Activated CD4-positive, CD25-positive, alpha-beta regulatory T cell (primary cell): ENCODE measurements around the gene MSANTD7.
A peak's percentile ranks its signal among the peaks of the same experiment; 100 is the strongest.
"Not testable (repeated sequence)": the region's sequence is repeated elsewhere in the genome, so short reads cannot be mapped to it uniquely, and the experiment has no call there.

Source experiments
- DNase-seq, 4 experiments: peaks; one replicate each; lab custom pipeline; 2025; lab: John Stamatoyannopoulos, UW

The MSANTD7 gene

DNA sequence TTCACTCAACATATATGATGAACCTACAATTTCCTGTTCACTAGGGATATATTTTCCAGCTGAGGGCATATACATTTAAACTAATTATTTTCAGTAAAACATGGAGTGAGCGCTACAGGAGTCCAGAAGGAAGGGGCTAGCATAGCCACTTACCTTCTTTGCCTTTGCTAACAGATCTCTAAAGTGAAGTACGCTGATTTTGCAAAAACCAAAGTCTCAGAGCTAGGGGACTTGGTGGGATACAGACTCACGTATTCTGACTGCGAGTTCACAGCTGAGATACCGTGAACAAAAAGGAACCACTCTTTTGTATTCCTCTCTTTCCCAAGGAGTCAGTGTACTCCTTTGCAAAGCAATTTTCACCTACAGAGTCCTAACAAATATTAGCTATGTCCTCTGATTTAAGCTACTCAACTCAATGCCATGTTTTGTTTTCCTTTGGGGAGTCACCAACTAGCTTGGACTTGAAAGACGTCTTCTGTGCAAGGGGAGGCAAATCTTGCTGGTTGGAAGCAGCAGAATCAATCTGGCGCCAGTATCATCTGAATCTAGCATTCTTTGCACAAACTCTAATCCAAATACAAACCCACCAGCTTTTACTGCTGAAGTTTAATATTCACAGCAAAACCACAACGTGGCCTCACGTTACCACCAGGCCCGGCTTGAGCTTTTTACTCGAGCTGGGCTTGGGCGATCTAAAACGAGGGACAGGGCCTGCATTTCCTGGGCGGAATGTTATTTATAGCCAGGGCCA, 926 bp upstream of the MSANTD7 start:
- DNase-seq, result no peak

DNA sequence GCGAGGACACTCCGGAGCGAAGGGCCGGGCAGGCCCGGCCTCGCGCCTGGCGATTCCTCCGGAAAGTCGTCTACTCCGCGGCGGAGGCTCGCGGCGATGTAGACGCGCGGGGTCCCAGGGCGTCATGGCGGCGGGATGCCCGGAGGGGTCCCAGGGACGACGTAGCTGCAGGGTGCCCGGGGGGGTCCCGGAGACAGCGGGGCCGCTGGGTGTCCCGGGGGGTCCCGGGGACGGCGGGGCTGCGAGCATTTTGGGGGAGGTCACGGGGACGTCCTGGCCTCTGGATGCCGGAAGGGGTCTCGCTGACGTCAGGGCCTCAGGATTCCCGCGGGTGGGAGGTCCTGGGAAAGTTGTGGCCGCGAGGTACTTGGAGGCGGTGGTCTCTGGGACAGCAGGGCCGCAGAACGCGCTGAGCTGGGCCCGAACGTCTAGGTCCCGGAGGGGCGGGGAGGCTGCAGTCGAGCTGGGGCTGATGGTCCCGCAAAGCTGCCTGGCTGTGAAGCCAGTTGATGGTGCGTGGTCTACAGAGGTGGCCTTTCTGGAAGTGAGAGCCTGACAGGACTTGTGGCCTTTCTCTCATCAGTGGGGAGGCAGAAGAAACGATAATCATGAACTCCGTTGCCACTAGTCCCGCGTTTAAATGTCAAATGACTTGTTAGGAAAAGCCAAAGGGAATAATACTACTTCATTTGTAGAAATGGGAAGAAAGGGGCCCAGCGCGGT, 637 bp downstream of the MSANTD7 start:
- peak in 2 of 4 experiments; percentile 5 to 22 for DNase-seq

DNA sequence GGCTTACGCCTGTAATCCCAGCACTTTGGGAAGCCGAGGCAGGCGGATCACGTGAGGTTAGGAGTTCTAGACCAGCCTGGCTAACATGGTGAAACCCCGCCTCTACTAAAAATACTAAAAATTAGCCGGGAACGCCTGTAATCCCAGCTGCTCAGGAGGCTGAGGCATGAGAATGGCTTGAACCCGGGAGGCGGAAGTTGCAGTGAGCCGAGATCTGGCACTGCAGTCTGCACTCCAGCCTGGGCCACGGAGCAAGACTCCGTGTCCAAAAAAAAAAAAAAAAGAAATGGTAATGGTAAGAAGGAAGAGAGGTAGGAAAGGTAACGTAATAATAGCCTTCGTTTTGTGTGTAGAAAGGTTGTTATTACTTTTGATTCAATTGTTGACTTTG, 1.2 kb downstream of the MSANTD7 start:
- no peak for DNase-seq

DNA sequence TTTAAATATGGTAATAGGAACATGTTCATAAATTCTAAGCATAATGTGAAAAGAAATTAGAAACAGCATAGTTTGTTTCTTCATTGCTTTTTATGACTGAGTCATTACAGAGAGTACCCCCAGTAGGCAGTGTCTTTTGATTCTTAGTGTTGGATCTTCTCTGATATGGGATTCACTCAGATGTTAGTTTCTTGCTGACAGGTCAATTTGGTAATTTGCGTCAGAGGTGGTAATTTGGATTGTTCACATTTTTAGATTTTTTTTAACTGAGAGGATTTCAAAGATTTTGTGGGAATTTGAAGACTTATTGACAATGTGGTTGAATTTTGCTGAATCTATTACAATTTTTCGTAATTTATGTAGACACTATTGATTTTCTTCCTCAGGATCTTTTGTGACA, 2.1 kb downstream of the MSANTD7 start:
- DNase-seq, result no peak

DNA sequence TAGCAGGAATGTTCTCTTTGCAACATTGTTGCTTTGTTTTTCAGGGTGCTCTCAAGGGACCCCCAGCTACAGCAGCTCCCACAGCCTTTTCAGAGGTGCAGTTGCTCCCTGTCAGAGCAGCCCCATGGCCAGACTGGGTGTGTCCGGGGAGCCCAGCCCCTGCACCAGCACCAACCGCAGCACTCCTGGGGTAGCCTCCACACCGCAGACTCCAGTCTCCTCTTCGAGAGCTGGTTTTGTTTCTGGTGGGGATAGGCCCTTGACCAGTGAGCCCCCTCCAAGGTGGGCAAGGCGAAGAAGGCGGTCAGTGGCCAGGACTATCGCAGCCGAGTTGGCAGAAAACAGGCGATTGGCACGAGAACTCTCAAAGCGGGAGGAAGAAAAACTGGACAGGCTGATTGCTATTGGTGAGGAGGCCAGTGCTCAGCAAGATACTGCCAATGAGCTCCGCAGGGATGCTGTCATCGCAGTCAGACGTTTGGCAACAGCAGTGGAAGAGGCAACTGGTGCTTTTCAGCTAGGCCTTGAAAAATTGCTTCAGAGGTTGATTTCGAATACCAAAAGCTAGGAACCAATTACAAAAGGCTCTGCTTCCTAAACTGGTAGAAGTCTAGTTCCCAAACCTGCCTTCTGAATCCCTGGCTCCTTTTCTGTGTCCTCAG, 5.4 kb downstream of the MSANTD7 start:
- no peak for DNase-seq

DNA sequence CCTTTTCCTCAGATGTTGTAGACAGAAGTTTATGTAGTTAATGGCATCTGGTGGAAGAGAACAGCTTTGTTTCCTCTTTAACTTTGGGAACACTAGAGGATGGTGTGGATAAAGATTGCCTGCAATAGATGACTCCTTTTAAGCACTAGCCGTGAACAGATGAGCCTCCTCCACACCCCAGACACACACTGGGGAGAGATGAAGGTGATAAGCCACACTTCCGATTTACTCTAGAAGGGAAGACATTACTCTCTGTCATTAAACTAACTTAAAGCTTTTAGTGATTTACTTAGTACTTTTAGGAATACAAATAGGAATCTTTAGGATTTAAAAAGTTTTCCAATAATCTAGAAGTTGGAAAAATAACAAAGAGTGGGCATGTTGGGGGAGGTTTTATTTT, 6.8 kb downstream of the MSANTD7 start:
- no peak for DNase-seq

DNA sequence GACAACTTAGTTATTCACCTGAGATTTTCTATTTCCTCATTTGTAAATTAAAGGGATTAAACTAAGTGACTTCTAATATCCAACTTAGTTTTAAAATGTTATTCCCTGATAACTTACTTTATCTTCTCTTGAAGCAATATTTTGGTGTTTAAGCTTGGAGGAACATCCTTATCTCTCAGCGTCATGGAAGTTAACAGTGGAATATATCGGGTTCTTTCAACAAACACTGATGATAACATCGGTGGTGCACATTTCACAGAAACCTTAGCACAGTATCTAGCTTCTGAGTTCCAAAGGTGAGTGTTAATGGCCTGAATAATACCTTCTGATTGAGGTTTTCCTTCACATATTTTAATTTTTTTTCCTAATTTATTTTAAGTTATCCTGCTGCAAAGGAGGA, 14.1 kb downstream of the MSANTD7 start:
- no peak for DNase-seq

DNA sequence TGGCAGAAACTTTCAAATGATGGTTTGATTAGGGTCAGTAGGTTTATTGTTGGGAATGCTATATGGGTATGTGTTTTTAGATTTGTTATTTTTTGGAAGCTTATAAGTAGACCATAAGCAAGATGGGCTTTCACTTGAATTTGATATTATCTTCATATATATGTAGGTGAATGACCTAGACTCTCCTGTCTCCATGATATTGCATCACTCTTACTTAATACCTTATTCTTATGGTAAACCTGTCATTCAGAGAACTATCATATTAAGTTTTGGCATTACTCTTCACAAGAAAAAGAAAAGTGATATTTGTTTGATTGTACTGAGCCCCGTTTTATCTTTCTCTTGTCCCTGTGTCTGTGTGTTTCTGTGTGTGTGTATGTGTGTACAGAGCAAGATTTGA, 17.3 kb downstream of the MSANTD7 start:
- DNase-seq, result no peak

DNA sequence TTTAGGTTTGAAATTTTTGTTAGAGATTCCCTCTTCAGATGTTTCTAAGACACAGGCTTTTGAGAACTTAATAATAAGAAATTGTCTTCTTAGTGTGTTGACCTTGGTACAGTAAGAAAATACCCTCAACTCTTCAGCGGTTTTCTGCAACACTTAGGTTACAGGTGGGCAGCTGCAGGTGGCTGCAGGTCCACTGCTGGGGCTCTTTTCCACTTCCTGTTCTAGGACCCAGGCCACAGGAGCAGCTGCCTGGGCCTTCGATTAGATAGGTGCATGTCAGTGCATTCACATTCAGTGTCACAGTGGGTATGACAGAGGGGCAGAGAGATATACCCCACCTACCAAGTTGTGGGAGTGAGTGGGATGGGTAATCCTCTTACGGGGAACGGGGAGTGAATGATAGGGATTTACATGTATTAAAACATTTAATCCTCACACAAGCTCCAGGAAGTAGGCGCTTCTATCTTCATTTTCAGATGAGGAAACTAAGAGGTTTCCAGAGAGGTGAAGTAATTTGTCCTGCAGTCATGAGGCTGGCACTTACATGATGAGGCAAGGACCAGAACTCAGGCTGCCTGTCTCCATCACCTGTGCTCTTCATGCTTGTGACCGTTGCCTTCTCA, 20.3 kb downstream of the MSANTD7 start:
- no peak for DNase-seq

DNA sequence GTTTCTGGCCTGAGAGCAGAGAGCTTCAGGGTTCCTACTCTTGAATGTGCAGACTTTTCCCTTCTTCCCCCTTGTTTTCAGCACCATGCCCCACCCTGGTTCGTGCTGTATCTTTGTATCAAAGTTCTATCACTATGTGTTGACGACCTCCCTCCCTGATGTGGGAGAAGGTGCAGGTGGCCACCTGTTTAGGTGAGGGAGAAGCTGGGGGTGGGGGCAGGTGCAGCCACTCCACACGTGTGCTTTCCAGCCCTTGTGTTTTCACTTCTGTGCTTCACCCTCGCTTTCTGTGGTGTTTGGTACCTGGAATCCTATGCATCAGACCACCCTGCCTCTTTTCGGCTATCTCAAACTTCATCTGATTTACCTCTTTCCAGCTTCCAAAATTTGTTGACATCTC, 20.9 kb downstream of the MSANTD7 start:
- DNase-seq, result no peak

DNA sequence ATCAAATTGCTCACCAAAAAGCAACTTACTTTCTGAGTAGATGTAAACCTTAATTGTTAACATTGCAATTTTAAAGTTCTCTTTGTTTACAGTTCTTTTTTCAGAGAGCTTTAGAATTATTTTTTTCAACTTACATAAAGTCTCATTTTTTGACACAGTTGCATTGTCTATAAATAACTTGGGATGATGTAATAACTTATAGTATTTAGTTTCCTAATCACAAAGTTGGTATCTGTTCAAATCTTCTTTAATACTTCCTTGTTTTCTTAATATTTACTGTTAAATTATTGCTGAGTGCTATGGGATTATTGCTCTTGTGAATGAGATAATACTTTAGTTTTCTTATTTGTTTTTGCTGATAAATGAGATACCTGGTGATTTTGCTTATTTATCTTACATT, 21.7 kb downstream of the MSANTD7 start:
- DNase-seq, result no peak

DNA sequence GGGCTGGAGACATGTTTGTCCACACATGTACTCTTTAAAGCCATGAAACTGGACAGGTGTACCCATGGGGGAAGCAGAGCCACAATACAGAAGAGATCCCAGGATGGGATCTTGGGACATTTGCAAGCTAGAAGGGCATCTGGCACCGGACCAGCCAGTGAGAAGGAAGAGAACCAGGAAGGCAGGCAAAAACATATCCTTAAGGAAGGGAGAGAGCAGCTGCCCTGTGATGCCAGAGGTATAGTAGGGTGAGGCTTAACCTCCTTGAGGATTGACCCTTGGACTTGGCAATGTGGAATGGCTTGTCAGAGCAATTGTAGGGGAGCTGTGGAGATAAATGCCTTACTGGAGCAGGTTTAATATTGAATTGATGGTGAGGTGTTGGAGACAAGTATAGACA, 22.7 kb downstream of the MSANTD7 start:
- no peak for DNase-seq

DNA sequence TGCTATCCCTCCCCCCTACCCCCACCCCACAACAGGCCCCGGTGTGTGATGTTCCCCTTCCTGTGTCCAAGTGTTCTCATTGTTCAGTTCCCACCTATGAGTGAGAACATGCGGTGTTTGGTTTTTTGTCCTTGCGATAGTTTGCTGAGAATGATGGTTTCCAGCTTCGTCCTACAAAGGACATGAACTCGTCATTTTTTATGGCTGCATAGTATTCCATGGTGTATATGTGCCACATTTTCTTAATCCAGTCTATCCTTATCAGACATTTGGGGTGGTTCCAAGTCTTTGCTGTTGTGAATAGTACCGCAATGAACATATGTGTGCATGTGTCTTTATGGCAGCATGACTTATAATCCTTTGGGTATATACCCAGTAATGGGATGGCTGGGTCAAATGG, 26.4 kb downstream of the MSANTD7 start:
- not testable (repeated sequence) for DNase-seq

DNA sequence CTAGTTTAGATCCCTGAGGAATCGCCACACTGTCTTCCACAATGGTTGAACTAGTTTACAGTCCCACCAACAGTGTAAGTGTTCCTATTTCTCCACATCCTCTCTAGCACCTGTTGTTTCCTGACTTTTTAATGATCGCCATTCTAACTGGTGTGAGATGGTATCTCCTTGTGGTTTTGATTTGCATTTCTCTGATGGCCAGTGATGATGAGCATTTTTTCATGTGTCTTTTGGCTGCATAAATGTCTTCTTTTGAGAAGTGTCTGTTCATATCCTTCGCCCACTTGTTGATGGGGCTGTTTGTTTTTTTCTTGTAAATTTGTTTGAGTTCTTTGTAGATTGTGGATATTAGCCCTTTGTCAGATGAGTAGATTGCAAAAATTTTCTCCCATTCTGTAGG, 26.8 kb downstream of the MSANTD7 start:
- not testable (repeated sequence) for DNase-seq

DNA sequence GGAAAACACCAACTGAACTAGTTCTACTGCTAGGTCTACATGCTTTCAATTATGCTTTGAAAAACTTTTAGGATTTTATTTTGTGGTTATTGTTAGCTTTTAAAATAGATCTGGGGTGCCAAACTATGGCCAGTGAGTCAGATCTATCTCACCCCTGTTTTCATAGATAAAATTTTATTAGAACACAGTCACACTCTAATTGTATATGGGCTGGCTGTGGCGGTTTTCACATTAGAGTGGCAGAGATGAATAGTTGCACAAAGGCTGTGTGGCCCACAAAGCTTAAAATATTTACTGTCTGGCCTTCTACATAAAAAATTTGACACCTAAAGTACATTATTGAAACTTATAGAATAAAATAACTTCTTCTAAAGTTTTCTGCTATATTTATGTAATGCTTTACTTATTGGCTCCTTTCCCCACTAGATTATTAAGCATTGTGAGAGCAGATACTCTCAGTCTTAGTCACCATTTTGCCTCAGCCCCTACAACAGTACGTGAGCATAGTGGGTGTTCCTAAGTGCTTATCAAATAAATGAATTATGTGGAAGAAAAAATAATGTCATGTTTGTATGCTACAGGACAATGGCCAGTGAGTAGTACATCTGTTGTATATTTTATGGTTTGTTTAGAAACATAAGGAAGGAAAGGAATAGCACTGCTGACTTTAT, 35.1 kb downstream of the MSANTD7 start:
- DNase-seq, result no peak

DNA sequence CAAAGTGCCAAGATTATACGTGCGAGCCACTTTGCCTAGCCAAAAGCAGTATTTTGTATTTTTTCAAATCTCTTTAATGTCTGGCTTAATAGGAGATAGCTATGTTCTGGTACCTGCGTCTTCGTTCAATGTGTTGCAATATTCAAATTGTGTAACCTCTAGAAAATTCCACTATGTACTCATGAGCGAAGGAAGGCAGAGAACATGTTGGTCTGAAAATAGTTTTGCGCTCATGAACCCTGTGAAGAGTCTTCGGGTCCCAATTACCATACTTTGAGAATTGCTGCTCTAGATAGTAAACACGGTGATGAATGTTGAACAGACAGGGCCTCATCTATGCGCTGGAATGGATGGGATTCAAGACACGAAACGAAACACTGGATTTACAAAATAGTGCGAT, 37.8 kb downstream of the MSANTD7 start:
- no peak for DNase-seq

DNA sequence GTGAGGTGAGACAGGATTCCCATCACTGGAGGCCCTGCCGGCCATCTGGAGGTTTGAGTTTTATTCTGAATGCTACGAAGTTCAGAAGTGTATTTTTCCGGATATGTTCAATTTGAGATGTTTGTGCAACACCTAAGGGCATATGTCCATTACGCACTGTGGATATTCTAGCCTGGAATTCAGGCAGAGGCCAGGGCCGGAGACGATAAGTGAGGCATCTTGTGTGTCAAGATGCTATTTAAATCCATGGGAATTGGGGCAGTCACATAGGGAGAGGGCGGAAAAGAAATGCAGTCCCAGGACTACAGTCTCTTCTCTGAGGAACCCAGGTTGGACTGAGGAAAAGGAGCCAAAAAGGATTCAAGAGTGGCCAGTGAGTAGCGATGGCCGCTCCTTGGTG, 38.7 kb downstream of the MSANTD7 start:
- no peak for DNase-seq

DNA sequence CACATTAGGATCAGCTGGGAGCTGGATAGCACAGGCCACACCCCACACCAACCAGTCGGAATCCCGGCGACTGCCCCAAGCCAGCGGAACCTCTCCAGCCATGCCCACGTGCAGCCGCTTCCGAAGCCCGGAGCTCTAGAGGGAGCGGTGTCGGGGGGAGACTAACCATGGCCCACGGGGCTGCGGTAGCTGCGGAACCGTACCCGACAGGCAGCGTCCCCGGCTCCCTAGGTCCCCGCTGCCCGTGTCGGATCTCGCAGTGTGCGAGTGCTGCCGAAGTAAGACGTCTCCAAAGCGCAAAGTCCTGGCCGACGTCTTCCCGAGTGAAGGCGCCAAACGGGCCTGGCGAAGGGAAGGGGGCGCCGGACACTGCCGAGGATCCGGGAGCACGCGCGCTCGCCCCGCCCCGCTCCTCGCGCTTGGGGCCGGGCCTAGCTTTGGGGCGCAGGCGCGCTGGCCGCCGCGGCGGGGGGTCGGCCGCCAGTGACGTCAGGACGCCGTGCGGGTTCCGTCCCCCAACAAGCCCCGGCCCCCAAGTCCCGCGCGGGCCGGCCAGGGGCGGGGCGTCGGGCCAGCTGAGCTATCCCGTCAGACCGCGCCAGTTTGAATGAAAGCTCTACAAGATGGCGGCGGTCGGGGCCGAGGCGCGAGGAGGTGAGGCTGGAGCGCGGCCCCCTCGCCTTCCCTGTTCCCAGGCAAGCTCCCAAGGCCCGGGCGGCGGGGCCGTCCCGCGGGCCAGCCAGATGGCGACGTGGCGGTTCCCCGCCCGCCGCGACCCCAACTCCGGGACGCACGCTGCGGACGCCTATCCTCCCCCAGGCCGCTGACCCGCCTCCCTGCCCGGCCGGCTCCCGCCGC, 40.4 kb downstream of the MSANTD7 start, which contains the start of gene SUV39H2:
Gene SUV39H2 (plus strand): TSS at position 601 of the 858 bp plus-strand sequence. CDS start 23 bp downstream, at position 624.
- peak; percentile 86 to 91 (median 90) for DNase-seq

DNA sequence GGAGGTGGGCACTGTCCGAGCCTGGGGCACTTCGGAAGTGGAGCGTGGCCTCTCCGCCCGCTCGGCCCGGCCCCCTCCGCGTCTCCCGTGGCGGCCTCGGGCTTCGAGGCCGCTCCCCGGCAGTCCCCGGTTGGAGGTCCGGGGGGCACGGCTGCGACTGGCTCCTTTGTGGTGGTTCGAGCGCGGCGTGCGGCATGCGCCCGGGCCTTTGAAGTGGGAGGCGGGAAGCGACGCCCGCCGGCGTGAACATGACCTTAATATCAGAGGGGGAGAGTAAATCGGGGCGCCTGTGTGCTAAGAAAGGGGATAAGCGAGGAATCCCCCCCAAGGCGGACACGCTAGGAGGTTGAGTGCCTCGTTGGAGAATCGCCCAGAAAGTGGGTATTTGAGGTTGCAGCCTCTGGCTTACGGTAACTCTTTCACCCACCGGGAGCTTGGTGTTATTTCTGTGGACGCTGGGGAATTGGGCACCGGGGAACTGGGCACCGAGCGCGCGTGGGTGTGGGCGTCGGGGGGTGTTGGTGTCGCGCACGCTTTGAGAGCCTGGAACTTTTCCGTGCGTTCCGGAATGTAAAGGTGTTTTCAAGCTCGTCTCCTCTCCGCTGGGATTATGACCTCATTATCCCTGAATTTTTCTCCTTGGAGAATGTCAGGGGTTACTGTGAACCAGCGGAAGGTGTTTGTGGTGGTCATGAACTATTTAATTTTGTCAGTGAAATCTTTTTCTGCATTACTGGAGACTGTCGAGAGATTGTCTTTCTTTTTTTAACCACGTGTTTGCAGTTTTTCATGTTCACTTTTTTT, 41.2 kb downstream of the MSANTD7 start:
- DNase-seq, result peak in 2 of 4 experiments; percentile 12 to 44

DNA sequence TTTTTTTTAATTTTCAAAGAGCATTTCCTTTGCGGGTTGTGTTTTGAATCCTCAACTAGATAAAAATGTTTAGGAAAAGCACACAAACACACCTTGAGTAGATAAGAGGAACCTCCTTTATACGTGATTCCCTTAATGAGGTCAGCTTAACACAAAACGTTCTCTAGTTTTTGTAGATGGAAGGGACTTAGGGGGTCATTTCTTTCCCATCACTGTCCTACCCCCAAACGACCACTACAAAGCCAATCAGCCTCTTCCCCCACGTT, 41.8 kb downstream of the MSANTD7 start:
- DNase-seq, result no peak
